Measurements from ENCODE around the gene KLF12. TPM values are rescaled to one million over a fixed set of nuclear protein-coding genes. Genes with fewer than 3 reads are reported as not detected.

Gene KLF12
- total and polyA plus RNA-seq, 2 donors (not counting 3 experiments of a cell fraction or from before 2014, with no cell fraction given), result 16.0 to 25.9 TPM

DNA sequence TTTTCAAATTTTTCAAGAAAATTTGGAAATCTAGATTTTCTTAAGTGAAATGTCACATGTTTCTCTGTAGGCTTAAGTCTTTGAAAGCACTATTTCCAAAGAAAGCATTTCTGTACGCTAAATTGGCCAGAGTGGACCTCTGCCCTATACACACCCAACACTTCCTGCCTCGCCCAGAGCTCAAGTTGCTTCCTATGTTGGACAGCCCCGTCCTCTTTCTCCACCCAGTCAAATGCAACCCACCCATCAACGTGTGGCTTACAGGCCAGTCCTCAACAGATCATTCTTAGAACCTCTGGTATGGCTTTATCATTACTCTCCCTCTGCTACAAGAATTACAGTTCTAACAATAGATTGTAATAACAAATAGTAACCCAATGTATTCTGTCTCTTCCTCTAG lies 24.2 kb downstream of the KLF12 start:
- CTCF ChIA-PET, result interaction anchor here (1.3 kb wide), 1 partner anchor 22 kb away, joined by 3 read pairs; no protein-coding TSS in a partner anchor
- H4K20me1 ChIP-seq (replicated peaks; ENCODE audit: control insufficient read depth, extremely low read depth, insufficient read depth, low read length), result no peaks in the 10 kb centered on the region
- no TSS peak for BruUV-seq (replicated peaks)

GRCh38 chr13:74107598-74107997 lies 26.6 kb downstream of the KLF12 start:
- H3K9me1 ChIP-seq (replicated peaks; ENCODE audit: control insufficient read depth, extremely low read depth, insufficient read depth, low read length), result peaks cover 2% of the 10 kb centered on the region
- no peaks in the 10 kb centered on the region for H3K27me3 ChIP-seq (ENCODE audit: control insufficient read depth in 2 of 2, insufficient read depth in 2 of 2, low read length in 2 of 2)
- peaks cover 18% of the 10 kb centered on the region for H3K4me1 ChIP-seq (ENCODE audit: control insufficient read depth, extremely low read depth, insufficient read depth, low read length)
- no TSS peak for BruUV-seq (replicated peaks)
- H3K27ac ChIP-seq (ENCODE audit: insufficient read depth, low read depth, low read length), result no peak overlapping the region
- POLR2A ChIA-PET, result no interaction called here
- no peak overlapping the region for H2AFZ ChIP-seq (ENCODE audit: low read depth, low read length)
- no peak overlapping the region for H3K4me2 ChIP-seq (ENCODE audit: insufficient read depth, low read length)
- no peak overlapping the region for H3K4me3 ChIP-seq (replicated peaks in 1 of 3; ENCODE audit: insufficient read depth in 1 of 3, low read depth in 1 of 3, low read length in 3 of 3)
- FAIRE-seq (no peak), DNase-seq (ENCODE audit: low read depth, low spot score) (no peak)
- intact Hi-C loops (cut with micrococcal nuclease), result no loop called here
- H3K9ac ChIP-seq (replicated peaks; ENCODE audit: extremely low read depth, insufficient read depth, low read length), result no peak overlapping the region
- dilution Hi-C loops (cut with MboI; ENCODE audit: extremely low pct_ligation_motif_present, low sequenced_read_pairs), result no loop called here
- no peaks in the 10 kb centered on the region for H4K20me1 ChIP-seq (replicated peaks; ENCODE audit: control insufficient read depth, extremely low read depth, insufficient read depth, low read length)
- TF ChIP-seq MYC (IDR thresholded peaks at IDR 0.05; ENCODE audit: low read depth, low read length) (no peak), EZH2 (IDR thresholded peaks at IDR 0.05; ENCODE audit: borderline replicate concordance, low read depth, low read length, severe bottlenecking) (no peak)
- TF ChIP-seq, protein P1, sequence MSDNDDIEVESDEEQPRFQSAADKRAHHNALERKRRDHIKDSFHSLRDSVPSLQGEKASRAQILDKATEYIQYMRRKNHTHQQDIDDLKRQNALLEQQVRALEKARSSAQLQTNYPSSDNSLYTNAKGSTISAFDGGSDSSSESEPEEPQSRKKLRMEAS (IDR thresholded peaks at IDR 0.05; ENCODE audit: insufficient read depth, insufficient read length), result no peak
- CTCF ChIA-PET, result no interaction called here
- H3K9me3 ChIP-seq (replicated peaks; ENCODE audit: control insufficient read depth, insufficient read depth, low read length), result no peaks in the 10 kb centered on the region
- H3K36me3 ChIP-seq (ENCODE audit: control insufficient read depth in 2 of 2, extremely low read depth in 1 of 2, insufficient read depth in 2 of 2, low read length in 2 of 2), result no peaks in the 10 kb centered on the region
- H3K79me2 ChIP-seq (ENCODE audit: control insufficient read depth, insufficient read depth, low read length), result peaks cover 68% of the 10 kb centered on the region

More for the DNA sequence above, 24.2 kb downstream of the KLF12 start:
- Histone ChIP-seq H3K79me2 (ENCODE audit: control insufficient read depth, insufficient read depth, low read length) (peaks cover 73% of the 10 kb centered on the region), H3K27me3 (ENCODE audit: control insufficient read depth in 2 of 2, insufficient read depth in 2 of 2, low read length in 2 of 2) (no peaks in the 10 kb centered on the region), H3K9me1 (replicated peaks; ENCODE audit: control insufficient read depth, extremely low read depth, insufficient read depth, low read length) (no peaks in the 10 kb centered on the region), H3K9me3 (replicated peaks; ENCODE audit: control insufficient read depth, insufficient read depth, low read length) (no peaks in the 10 kb centered on the region), H3K9ac (replicated peaks; ENCODE audit: extremely low read depth, insufficient read depth, low read length) (no peak overlapping the region), H3K36me3 (ENCODE audit: control insufficient read depth in 2 of 2, extremely low read depth in 1 of 2, insufficient read depth in 2 of 2, low read length in 2 of 2) (no peaks in the 10 kb centered on the region), H2AFZ (ENCODE audit: low read depth, low read length) (no peak overlapping the region), H3K4me2 (ENCODE audit: insufficient read depth, low read length) (no peak overlapping the region), H3K4me3 (replicated peaks in 1 of 3; ENCODE audit: insufficient read depth in 1 of 3, low read depth in 1 of 3, low read length in 3 of 3) (no peak overlapping the region), H3K4me1 (ENCODE audit: control insufficient read depth, extremely low read depth, insufficient read depth, low read length) (peaks cover 14% of the 10 kb centered on the region), H3K27ac (ENCODE audit: insufficient read depth, low read depth, low read length) (no peak overlapping the region)
- FAIRE-seq (no peak), DNase-seq (ENCODE audit: low read depth, low spot score) (no peak)
- intact Hi-C loops (cut with micrococcal nuclease) (no loop called here), dilution Hi-C loops (cut with MboI; ENCODE audit: extremely low pct_ligation_motif_present, low sequenced_read_pairs) (no loop called here)
- POLR2A ChIA-PET, result no interaction called here
- TF ChIP-seq EZH2 (IDR thresholded peaks at IDR 0.05; ENCODE audit: borderline replicate concordance, low read depth, low read length, severe bottlenecking), result no peak
- TF ChIP-seq, protein P1 (IDR thresholded peaks at IDR 0.05; ENCODE audit: insufficient read depth, insufficient read length), result no peak
- no peak for TF ChIP-seq GATA2 (IDR thresholded peaks at IDR 0.05; ENCODE audit: insufficient read depth, insufficient read length, low read depth, low read length)
- TF ChIP-seq MYC (IDR thresholded peaks at IDR 0.05; ENCODE audit: low read depth, low read length), result no peak
- TF ChIP-seq POLR2A (IDR thresholded peaks at IDR 0.05; ENCODE audit: low read depth, low read length), result no peak

Data from endothelial cell of umbilical vein (primary cell).